Activated CD4-positive, alpha-beta T cell treated with anti-CD3 and anti-CD28 coated beads, Interleukin-2, amount 50 U/mL, for 48 hours (primary cell): ENCODE data around the gene ZNF692.

Experiments
- DNase-seq, 2 experiments: peaks; one replicate each; pipeline ENCODE4 v3.0.0-alpha.2; 2020

ZNF692 gene

GRCh38 chr1:248824701-248825100, 34.2 kb downstream of the ZNF692 start:
- no peak for DNase-seq

DNA sequence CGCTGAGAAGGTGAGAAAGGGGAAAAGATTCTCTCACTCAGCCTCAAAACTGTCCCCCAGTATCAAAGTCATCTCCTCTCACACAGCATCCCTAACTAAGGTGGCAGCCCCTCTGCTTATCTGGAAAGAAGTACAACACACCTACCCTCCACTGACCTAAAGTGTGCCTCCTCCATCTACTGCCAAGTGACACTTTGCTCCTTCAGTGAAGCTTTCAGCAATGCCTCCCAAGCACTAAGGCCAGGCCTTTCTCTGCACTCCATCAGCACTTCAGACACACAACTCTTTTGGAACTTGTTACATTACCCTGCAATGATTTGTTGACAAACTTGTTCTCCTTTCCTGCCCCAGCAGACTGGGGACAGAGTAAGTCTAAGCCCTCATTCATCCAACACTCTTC, 34.6 kb downstream of the ZNF692 start:
- DNase-seq = no peak

DNA sequence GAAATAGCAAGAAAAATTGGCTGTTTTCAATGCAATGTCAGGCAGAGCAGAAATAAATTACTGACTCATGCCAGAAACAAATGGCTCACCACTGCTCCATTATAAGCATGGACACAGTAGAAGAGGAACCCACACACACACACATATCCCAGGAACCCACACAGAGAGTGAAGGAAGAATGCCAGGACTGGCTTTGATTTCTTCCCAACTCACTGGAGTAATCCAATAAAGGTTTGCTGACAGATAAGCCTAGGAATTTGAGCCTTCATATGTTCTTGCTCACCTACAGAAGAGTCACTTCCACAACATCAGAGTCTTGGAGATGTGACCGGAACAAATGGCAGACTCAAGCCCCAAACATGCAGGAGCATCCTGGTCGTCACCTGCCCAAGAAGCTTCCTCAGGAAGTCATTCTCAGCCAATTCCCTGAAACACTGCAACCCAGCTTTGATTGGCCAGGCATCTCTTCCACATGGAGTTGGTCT, 35.3 kb downstream of the ZNF692 start:
- no peak for DNase-seq

DNA sequence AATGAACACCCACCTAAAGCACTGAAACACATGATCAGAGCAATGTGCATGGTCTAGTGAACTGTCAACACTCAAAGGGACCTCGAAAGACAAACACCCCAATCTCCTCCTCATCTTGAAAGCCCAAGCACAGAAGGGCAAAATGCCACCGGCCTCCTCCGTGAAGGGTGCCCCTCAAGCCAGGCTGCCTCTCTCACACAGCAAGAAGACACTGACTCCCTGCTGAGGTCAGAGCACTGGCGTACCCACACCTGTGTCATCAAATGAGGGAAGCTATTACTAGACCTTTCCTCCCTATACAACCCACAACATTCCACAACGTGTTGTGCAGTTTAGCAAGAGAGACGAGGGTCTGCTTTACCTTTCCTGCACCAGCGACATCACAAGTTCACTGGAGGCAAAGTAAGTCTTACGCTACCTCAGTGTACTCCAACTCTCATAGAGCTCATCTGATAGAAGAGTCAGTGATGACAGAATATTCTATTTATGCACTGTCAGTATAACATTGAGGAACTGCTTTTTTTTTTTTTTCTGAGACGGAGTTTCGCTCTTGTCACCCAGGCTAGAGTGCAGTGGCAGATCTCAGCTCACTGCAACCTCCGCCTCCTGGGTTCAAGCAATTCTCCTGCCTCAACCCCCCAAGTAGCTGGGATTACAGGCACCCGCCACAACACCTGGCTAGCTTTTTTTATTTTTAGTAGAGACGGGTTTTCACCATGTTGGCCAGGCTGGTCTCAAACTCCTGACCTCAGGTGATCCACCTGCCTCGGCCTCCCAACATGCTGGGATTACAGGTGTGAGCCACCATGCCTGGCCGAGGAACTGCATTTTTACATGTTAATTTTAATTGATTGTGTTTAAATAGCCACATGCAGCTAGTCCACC, 36.5 kb downstream of the ZNF692 start:
- no peak for DNase-seq

DNA sequence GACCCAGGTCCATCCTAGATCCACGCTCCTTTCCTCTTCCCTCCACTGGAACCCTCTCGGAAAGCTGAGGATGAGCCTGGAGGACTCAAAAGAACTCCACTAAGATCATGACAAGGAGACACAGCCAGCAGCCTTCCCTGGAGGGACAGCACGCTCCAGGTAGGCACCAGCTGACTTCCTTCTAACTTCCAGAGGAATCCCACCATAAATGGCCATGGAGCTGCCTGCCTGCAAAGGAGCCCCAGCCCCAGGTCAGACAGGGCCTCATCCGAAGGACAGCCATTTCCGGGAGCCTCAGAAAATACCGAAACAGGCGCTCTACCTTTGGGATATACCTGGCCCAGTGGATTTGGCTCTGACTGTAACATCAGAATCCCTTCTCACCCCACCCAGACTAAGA, 37.2 kb downstream of the ZNF692 start:
- no peak for DNase-seq

- no peak for DNase-seq
Measured at GRCh38 chr1:248821101-248821500, 37.8 kb downstream of the ZNF692 start.

DNA sequence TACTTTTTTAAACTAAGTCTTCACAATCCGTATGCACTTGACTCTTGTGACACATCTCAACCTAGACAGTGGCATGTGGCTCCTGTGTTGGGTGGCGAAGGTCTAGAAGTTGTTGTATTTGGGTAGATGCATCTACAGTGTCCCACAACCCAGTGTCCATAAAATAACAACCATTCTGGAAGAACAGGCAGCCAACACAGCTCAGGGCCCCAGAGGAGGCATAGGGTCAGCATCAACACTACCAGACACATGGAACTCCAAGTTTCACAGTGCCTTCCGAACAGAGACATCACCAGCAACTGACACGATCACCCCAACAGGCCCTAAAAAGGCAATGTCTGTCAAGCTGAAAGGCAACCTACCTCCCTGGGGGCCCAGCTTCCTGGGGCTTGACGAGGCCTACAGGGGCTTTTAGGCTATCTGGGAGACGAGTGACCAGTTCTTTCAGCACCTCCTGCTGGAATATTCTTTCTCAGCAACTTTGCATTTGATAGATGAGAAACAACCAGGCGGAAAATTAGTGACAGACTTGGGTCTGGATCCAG, 38.8 kb downstream of the ZNF692 start:
- peak in 1 of 2 experiments; percentile 2 for DNase-seq

GRCh38 chr1:248818505-248819374, 40.1 kb downstream of the ZNF692 start:
- no peak for DNase-seq

DNA sequence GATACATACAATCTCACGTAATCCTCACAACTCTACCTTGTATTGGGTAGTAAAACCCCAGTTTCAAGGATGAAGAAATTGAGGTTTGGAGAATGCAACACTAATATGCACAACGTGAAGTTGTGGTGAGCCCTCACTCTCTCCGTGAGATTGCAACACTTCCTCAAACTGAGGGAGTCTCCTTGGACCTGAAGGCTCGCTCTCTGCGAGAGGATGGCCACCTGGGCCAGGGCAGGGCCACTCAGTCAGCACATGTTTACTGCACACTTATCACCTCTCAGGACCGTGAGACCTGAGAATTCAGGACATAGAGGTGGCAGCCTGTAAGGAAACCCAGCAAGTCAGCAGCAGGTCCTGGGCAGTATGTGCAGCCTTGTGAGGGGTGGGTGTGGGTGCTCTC, 41.8 kb downstream of the ZNF692 start:
- no peak for DNase-seq

DNA sequence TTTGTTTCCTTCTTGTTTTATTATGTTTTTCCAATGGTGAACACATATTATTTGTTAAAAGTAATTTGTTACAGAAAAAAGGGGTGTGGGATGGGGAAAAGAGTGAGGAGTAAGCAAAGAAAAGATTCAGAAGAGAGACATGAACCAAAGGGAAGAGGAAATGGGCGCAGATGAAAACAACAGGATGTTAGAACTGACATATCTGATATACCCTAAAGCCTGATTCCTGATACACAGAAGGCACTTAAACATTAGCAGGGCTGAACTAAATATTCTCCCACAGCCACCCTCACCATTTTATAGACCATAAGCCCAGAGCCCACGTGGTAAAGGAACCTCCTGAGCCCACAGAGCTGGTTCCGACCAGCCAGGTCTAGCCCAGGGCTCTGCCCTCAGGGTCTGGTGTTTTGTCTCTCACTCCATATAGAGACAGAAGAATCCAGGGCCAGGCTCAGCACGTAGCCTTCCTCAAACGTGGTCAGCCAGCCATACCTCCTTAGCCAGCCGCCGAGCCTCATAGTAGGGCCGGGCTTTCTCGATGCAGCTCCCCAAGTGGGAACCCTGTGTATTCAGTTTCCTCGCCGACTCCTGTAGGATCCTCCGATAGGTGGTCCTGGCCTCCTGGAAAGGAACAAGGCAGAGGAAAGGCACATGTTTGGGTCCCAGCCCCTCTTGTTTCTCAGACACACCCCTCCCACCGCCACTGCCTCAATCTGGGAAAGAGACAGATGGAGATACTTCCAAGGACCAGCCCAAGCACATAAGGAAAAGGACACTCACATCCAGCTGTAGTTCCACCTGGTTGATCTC, 42.6 kb downstream of the ZNF692 start:
- no peak for DNase-seq

GRCh38 chr1:248815407-248816034, 43.4 kb downstream of the ZNF692 start:
- no peak for DNase-seq

GRCh38 chr1:248814351-248814750, 44.5 kb downstream of the ZNF692 start:
- DNase-seq = no peak

DNA sequence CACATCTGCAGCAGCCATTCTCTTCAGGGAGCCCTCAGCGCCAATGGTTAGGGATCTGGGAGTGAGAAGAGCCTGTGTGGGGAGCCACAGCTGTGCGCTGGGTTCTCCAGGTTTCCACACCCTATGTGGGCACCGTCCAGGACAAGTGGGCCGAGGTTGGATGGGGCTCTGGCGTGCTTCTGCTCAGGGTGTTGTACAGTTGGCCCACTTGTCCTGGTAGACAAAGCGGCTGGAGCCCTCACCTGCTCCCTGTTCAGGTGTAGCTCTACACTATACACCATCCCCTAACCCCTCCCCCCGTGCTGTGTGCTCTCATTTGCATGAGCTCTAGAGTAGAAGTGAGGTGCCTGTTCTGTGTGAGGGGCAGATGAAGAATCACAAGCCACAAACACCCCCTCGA, 45.3 kb downstream of the ZNF692 start:
- no peak for DNase-seq

DNA sequence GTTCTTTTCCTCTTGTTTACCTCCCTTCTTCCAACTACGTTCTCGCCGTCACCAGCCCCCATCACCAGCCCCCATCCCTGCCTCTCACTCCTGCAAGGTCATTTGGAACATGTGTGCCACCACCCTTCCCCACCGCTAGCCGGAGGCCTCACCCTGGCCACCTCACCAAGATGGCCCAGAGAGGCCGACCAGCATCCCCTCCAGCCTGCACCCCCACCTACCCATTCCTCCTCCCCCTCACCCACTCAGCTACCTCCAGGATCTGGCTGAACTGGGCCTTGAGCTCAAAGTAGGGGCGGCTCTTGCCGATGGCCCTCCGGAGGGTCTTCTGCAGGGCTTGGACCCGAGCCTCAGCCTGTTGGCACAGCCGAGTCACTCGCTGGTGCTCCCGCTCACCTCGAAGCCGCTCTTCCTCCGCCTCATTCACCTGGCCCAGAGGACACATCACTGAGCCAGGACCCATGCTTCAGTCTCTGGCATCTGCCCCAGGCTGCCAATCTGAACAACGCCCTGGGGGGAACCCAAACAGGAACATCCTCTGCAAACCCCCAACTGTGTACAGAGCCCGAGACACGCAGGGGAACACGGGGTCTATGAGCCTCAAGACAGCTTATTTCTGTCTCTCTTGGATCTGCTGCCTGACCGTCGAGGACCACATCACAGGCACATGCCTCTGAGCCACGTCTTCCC, 46.0 kb downstream of the ZNF692 start:
- no peak for DNase-seq

GRCh38 chr1:248811514-248812490, 47.1 kb downstream of the ZNF692 start:
- no peak for DNase-seq

- no peak for DNase-seq
Measured at GRCh38 chr1:248810727-248811513, 48.0 kb downstream of the ZNF692 start.

DNA sequence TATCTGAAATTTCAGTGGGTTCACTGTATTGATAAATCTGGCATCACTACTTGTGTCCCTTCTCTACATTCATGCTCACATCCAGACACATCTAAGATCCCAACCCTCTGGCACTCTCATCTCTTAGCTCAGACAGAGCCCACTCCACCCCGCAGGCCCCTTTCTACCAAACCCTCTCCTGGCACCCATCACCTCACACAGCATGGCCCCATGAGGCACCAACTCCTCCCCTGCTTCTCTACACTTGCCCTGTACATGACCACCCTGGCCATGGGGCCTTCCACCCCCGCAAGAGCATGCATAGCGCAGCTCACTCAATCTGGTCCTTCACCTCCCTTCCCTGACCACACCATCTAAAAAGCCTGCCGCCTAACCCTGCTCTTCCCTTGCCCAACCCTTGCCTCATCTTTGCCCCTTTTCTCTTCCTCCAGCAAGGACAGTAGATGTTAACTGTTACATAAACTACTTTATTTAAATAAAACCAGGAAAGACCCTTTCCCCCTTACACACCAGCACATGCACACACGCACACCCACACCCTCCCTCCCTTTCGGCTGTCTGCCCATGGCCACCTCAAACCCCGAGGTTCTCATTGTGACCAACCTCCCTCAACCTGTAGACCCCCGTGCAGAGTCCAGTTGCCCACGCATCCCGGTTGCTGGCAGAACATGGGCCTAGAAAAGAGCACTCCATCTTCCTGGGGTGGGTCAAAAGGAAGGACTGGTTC, 48.7 kb downstream of the ZNF692 start:
- no peak for DNase-seq

- no peak for DNase-seq
Measured at GRCh38 chr1:248808876-248809275, 50.0 kb downstream of the ZNF692 start.
